Epithelial cell of esophagus (primary cell): ENCODE measurements around the gene TNFRSF18.

Experiments
- DNase-seq: peaks from one replicate; pipeline ENCODE4 v3.0.0; 2010; ENCODE audit warnings: low read depth
- H3K4me3 ChIP-seq: 2 replicates; pipeline ENCODE4 v1.5.1; 2011; ENCODE audit warnings: mild to moderate bottlenecking, low read length, control low read depth
- TF ChIP-seq, protein P1 (sequence below): IDR thresholded peaks from 2 replicates; pipeline ENCODE4 v1.5.1; 2011; ENCODE audit warnings: low read depth, mild to moderate bottlenecking, low read length, control low read depth, inconsistent platforms; ENCODE audit not compliant: insufficient read depth; ENCODE audit errors: missing control alignments

TNFRSF18 gene

DNA sequence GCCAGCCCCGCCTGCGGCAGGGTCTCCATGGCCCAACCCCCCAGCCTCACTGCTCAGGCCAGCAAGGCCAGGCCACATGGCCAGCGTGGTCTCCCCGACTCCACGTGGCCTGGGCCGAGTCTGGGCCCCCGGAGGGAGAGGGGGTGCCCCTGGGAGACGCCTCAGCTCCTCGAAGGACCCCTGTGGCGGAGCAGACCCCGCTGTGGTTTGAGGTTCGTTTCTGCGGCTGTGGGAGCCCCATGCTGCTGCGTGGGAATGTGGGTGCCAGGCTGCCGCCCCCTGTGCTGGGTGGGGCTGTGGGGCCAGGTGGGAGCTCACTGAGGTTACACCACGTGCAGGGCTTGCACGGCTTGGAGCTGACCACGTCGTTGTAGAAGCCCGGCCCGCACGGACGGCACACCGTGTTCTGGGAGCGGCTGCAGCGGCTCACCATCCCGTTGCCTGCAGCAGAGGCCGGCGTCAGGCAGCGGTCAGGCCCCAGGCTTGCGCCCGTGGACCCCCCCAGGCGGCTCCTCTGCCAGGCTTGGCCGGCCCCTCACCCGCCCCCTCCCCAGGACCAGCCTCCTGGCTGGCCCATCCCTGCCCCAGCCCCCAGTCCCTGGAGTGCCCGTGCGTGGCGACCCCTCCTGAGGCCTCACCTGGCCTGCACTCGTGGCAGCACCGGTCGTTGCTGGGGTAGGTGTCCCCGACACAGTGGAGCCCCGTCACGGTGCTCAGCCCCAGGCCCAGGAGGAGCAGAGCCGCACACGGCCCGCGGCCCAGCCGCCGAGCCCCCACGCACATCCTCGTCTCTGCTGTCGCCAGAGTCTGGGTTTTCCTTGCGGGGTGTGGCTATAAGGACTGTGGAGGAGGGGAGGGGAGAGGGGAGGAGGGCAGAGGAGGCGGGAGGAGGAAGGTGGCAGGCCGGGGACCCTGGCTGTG lies 7.2 kb upstream of the TNFRSF18 start, which contains the start of gene TNFRSF4:
TNFRSF4 (minus strand) TSS at position 809 of the 921 bp plus-strand sequence; CDS start at position 783, 26 bp downstream.
- TF ChIP-seq, protein P1, sequence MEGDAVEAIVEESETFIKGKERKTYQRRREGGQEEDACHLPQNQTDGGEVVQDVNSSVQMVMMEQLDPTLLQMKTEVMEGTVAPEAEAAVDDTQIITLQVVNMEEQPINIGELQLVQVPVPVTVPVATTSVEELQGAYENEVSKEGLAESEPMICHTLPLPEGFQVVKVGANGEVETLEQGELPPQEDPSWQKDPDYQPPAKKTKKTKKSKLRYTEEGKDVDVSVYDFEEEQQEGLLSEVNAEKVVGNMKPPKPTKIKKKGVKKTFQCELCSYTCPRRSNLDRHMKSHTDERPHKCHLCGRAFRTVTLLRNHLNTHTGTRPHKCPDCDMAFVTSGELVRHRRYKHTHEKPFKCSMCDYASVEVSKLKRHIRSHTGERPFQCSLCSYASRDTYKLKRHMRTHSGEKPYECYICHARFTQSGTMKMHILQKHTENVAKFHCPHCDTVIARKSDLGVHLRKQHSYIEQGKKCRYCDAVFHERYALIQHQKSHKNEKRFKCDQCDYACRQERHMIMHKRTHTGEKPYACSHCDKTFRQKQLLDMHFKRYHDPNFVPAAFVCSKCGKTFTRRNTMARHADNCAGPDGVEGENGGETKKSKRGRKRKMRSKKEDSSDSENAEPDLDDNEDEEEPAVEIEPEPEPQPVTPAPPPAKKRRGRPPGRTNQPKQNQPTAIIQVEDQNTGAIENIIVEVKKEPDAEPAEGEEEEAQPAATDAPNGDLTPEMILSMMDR: no peak
- DNase-seq: no peak
- H3K4me3 ChIP-seq: no peak within 1 kb of the TSS

DNA sequence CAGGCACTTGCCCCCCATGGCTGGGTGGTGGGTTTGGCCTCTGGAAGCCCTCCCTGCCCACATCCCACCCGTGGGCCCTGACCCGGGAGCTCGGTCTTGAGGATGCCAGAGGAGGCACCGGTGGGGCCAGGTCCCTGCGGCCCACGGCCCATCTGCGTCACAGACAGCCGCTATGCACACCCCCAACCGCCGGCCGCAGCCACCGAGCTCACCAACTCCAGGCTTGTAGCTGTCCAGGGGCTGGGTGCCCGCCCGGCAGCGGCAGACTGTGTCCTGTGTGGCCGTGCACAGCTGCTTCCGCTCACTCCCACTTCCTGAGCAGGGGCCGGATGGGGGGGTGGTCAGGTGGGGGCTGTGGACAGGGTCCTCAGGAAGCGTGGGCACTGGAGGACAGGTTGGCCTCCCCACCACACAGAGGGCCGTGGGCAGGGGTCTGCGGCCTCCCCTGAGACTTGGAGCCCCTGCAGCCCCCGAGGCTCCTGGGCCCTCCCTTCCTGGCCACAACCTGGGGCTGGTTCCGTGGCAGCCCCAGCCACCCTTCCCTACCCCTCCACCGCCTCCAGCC lies 6.5 kb upstream of the TNFRSF18 start:
- TF ChIP-seq, protein P1: no peak
- no peak for DNase-seq
- H3K4me3 ChIP-seq: no peak overlapping the region

DNA sequence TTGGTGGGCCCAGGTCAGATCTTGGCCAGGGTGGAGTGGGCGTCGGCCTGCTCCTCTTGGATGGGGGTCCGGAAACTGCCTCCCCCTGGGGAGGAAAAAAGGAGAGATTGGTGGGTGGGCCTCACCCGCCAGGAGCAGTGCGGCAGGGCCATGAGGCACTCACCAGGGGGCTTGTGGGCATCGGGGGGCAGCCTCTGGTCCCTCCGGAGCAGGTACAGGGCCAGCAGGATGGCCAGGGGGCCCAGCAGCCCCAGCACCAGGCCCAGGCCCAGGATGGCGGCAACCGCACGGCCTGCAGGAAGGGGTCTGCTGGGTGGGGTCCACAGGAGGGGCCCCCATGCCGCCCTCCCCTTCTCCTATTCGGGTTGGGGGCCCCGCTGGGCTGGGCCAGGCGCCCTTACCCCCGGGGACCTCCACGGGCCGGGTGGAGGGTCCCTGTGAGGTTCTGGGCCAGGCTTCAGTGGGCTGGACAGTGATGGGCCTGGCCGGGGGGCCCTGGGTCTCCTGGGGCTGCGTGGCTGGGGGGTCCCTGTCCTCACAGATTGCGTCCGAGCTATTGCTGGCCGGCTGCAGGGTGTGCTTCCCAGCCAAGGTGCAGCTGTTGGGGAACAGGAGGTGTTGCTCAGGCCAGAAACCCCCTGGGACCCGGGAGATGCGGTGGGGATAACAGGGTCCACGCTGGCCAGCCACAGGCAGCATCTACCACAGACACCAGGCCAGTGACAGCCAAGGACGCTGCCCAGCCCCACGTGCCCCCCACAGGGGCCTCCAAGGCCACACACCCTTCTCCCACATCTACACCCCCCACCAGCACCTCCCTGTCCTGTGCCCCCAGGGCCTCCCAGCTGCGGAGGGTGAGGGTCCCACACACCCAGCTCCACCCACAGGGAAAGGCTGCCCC lies 5.4 kb upstream of the TNFRSF18 start:
- TF ChIP-seq, protein P1: no peak
- no peak overlapping the region for H3K4me3 ChIP-seq
- no peak for DNase-seq

DNA sequence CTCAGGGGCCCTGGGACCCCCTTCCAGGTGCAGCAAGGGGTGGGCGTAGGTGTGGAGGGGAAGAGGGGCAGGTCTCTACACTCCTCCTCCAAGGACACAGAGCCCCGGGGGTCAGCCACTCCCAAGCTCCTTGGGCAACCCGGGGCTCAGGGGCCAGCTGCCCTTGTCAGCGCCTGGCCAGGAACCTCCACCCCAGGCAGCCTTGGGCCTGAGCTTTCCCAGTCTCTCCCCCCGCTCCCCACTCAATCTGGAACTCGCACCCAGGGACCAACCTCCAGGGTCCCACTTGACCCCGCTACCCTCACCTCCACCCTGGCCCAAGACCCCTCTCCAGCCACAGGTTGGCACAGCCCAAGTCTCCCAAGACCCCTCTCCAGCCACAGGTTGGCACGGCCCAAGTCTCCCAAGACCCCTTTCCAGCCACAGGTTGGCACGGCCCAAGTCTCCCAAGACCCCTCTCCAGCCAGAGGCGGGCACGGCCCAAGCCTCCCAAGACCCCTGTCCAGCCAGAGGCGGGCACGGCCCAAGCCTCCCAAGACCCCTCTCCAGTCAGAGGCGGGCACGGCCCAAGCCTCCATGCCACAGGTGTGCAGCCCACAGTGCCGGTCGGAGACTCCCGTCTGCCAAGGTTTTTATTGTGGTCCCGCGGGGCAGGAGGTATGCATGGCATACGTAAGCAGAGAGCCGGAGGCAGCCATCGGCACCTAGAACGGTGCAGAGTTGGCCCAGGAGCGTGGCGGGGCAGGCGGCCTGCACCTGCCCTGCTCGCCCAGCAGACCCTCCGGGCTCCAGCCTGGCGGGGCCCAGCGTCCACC lies 4.5 kb upstream of the TNFRSF18 start:
- H3K4me3 ChIP-seq: no peak overlapping the region
- TF ChIP-seq, protein P1: no peak
- no peak for DNase-seq

DNA sequence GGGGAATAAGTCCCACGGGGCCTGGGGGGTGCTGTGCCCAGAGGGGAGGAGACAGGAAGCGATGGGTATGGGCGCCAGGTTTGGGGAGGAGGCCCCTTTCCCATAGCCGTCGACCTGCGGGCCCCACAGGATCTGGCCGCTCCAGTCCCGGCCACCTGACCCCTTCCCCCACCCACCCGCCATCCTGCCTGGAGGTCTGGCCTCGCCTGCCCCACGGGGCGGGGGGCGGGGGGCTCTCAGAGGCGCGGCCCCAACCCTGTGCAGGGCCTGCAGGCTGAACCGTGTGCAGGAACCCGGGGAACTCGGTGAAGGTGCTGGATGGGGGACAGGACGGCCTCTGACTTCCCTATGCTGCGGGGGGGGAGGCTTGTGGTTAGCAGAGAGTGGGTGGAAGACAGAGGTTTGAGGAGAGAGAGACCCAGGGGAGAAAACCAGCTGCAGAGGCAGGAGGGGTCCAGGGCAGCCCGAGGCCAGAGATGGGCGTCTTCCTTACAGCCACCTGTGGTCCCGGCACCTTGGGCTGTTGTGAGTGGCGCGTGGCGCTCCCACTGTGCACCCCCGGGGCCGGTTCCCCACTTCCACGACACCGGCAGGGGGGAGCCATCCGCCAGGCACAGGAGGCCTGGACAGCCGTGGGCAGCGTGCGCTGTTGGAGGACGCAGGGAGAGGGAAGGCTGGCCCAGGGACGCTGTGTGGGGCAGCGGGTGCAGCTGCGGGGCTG lies 2.5 kb upstream of the TNFRSF18 start:
- TF ChIP-seq, protein P1: no peak
- H3K4me3 ChIP-seq: no peak overlapping the region
- no peak for DNase-seq
